Upper lobe of right lung (tissue), 1 donor: ENCODE results near the gene SPATA17. TPM values are rescaled to one million over a fixed set of nuclear protein-coding genes. Genes with fewer than 3 reads are reported as not detected.

Source experiments
- ATAC-seq: fragments of 200-7000 bp; cut with Tn5 transposase; one replicate; pipeline ENCODE4 v1.9.1; 2020; ENCODE audit warnings: mild to moderate bottlenecking, moderate library complexity
- DNase-seq: peaks from one replicate; pipeline ENCODE4 v3.0.0-alpha.2; 2020
- H3K27ac ChIP-seq: fragments of 200-600 bp; one replicate; pipeline ENCODE4 v1.8.0; 2022
- H3K27me3 ChIP-seq: fragments of 200-600 bp; one replicate; pipeline ENCODE4 v1.8.0; 2022; ENCODE audit warnings: mild to moderate bottlenecking
- H3K36me3 ChIP-seq: fragments of 200-600 bp; one replicate; pipeline ENCODE4 v1.8.0; 2022
- H3K4me1 ChIP-seq: fragments of 200-600 bp; one replicate; pipeline ENCODE4 v1.8.0; 2022
- H3K4me3 ChIP-seq: fragments of 200-600 bp; one replicate; pipeline ENCODE4 v1.8.0; 2022; ENCODE audit warnings: mild to moderate bottlenecking
- H3K9me3 ChIP-seq: fragments of 200-600 bp; one replicate; pipeline ENCODE4 v1.8.0; 2022
- CTCF ChIP-seq: fragments of 200-600 bp; IDR thresholded peaks from one replicate; pipeline ENCODE4 v1.8.0; 2022; ENCODE audit warnings: antibody characterized with exemption
- intact Hi-C: fragments of 100-400 bp; cut with DNase I; formaldehyde crosslinking; loops from one replicate; pipeline ENCODE4 v1.11.0; 2022
- total RNA-seq: library from RNA; stranded (reverse); fragmentation: NEBNext Ultra II Directional; extraction: Animal tissue kit (Norgen Biotek cat#: 25700); gene quantifications from one replicate; pipeline ENCODE4 v1.2.1, GENCODE V29; 2021
- donor health status: DM: no; HTN: yes; CAD: no; lungs with severe emphysema.

Gene SPATA17
- total RNA-seq, 1 donor from 2014 or later = 0.26 TPM

GRCh38 chr1:217626321-217626720 lies 4.8 kb upstream of the SPATA17 start:
- ATAC-seq = no peak
- TF ChIP-seq CTCF = no peak
- H3K27me3 ChIP-seq = no peaks in the 10 kb centered on the region
- no peak for DNase-seq
- intact Hi-C loops = no loop called here
- no peaks in the 10 kb centered on the region for H3K9me3 ChIP-seq
- peaks cover 9% of the 10 kb centered on the region for H3K4me1 ChIP-seq
- H3K36me3 ChIP-seq = no peaks in the 10 kb centered on the region
- H3K4me3 ChIP-seq = no peak overlapping the region
- no peak overlapping the region for H3K27ac ChIP-seq

DNA sequence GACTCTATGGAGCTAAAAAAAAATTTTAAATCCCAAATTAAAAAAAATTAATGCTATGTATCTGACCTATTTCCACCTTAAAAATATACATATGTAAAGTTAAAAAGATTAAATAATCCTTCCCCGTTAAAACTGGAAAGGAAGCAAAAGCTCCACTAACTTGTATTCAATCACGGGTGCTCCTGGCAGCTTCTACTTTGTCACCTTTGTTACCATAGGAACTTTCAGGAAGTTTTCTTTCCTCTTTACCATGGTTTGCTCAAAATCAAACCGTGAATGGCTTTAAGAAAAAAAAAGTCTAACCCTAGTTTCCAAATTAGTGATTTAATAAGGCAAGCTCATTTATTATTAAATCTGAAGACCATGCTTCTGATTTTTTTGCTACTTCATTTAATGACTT lies 3.7 kb upstream of the SPATA17 start:
- no peaks in the 10 kb centered on the region for H3K9me3 ChIP-seq
- H3K36me3 ChIP-seq = no peaks in the 10 kb centered on the region
- ATAC-seq (no peak), DNase-seq (no peak)
- no peaks in the 10 kb centered on the region for H3K27me3 ChIP-seq
- H3K4me3 ChIP-seq = no peak overlapping the region
- intact Hi-C loops = no loop called here
- no peak for TF ChIP-seq CTCF
- H3K4me1 ChIP-seq = peaks cover 14% of the 10 kb centered on the region
- H3K27ac ChIP-seq = no peak overlapping the region

DNA sequence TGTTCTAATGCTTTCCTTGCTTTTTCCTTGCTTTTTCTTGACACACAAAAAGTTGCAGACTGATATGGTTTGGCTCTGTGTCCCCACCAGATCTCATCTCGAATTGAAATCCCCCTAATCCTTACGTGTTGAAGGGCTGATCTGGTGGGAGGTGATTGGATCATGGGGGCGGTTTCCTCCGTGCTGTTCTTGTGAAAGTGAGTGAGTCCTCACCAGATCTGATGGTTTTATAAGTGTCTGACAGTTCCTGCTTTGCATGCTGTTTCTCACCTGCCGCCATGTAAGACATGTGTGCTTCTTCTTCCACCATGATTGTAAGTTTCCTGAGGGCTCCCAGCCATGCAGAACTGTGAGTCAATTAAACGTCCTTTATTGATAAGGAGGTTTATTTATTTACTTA lies 11.3 kb downstream of the SPATA17 start:
- H3K4me3 ChIP-seq = no peak overlapping the region
- H3K9me3 ChIP-seq = no peaks in the 10 kb centered on the region
- H3K27me3 ChIP-seq = no peaks in the 10 kb centered on the region
- intact Hi-C loops = no loop called here
- DNase-seq (no peak), ATAC-seq (no peak)
- no peaks in the 10 kb centered on the region for H3K4me1 ChIP-seq
- H3K27ac ChIP-seq = no peak overlapping the region
- no peak for TF ChIP-seq CTCF
- H3K36me3 ChIP-seq = no peaks in the 10 kb centered on the region

DNA sequence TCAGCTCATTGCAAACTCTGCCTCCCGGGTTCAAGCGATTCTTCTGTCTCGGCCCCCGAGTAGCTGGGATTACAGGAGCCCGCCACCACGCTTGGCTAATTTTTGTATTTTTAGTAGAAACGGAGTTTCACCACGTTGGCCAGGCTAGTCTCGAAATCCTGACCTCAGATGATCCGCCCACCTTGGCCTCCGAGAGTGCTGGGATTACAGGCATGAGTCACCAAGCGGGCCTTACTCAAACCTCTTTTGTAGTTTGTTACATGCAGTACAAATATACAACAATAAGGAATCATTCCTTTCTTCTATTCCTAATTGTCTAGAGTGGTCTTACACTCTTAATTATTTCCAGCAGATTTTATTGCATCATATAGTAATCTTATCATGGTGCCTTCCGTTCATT lies 16.6 kb downstream of the SPATA17 start:
- H3K27me3 ChIP-seq = no peaks in the 10 kb centered on the region
- H3K4me3 ChIP-seq = no peak overlapping the region
- no peaks in the 10 kb centered on the region for H3K36me3 ChIP-seq
- DNase-seq = no peak
- H3K27ac ChIP-seq = no peak overlapping the region
- TF ChIP-seq CTCF = no peak
- no peaks in the 10 kb centered on the region for H3K4me1 ChIP-seq
- ATAC-seq = no peak
- H3K9me3 ChIP-seq = no peaks in the 10 kb centered on the region
- intact Hi-C loops = no loop called here

GRCh38 chr1:217650674-217651073 lies 19.5 kb downstream of the SPATA17 start:
- no peak overlapping the region for H3K27ac ChIP-seq
- no peak for TF ChIP-seq CTCF
- no peaks in the 10 kb centered on the region for H3K36me3 ChIP-seq
- no peaks in the 10 kb centered on the region for H3K4me1 ChIP-seq
- H3K4me3 ChIP-seq = no peak overlapping the region
- H3K9me3 ChIP-seq = no peaks in the 10 kb centered on the region
- no peaks in the 10 kb centered on the region for H3K27me3 ChIP-seq
- intact Hi-C loops = no loop called here
- DNase-seq (no peak), ATAC-seq (no peak)

DNA sequence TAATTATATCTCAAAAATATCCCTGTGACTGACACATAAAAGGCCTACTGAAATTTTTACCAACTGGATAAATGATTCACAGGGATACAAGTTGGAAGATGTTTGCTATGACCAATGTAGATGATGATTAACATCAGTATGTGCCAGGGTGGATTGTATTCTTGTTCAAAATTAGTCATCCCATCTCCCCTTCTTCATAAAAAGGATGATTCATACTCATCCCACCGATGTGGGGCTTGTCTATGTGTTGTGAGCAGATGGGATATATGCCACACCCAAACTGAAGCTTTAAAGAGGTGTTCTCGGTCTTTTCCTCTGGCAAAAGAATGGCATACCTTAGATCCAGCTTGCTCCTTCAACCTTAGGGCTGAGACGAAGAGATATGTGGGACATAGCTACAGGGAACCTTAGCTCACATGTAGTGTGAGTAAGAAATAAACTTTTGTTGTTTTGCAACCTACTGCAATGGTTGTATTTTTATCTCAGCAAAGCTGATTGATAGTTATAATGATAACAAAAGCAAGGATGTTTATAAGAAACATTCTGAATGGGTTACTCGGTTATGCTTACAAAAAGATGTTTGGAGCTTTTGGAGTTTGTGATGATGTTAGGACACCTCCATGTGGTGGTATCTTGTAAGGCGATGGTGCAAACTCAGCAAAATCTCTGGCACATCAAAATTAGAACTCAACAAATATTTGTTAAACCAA lies 29.4 kb downstream of the SPATA17 start:
- Histone ChIP-seq H3K27ac (no peak overlapping the region), H3K4me3 (no peak overlapping the region), H3K9me3 (no peaks in the 10 kb centered on the region), H3K4me1 (no peaks in the 10 kb centered on the region), H3K27me3 (no peaks in the 10 kb centered on the region), H3K36me3 (no peaks in the 10 kb centered on the region)
- intact Hi-C loops = no loop called here
- peak; percentile 41 for TF ChIP-seq CTCF
- DNase-seq = no peak
- ATAC-seq = no peak
